Fibroblast of lung (primary cell): Measurements from ENCODE around the gene CP. TPM values are rescaled to one million over a fixed set of nuclear protein-coding genes. Genes with fewer than 3 reads are reported as not detected.

ENCODE experiments used
- DNase-seq, 2 donors: peaks; one replicate each; pipeline versions ENCODE4 v3.0.0 to v3.0.0-alpha.2; 2010; ENCODE audit warnings: low read depth in 2 of 2
- H2AFZ ChIP-seq: 2 replicates; pipeline ENCODE4 v1.5.1; 2012; ENCODE audit warnings: low read length, control low read depth, inconsistent platforms
- H3K27ac ChIP-seq: 2 replicates; pipeline ENCODE4 v1.5.1; 2011; ENCODE audit warnings: low read length, control low read depth; ENCODE audit not compliant: insufficient read depth
- H3K27me3 ChIP-seq: 2 replicates; pipeline ENCODE4 v1.5.1; 2011; ENCODE audit warnings: mild to moderate bottlenecking, low read length; ENCODE audit not compliant: control insufficient read depth, insufficient read depth
- H3K36me3 ChIP-seq: 2 replicates; pipeline ENCODE4 v1.5.1; 2011; ENCODE audit warnings: low read length; ENCODE audit not compliant: control insufficient read depth, insufficient read depth
- H3K4me1 ChIP-seq: 2 replicates; pipeline ENCODE4 v1.5.1; 2011; ENCODE audit warnings: low read length; ENCODE audit not compliant: control insufficient read depth, insufficient read depth; ENCODE audit errors: extremely low read depth
- H3K4me2 ChIP-seq: 2 replicates; pipeline ENCODE4 v1.5.1; 2011; ENCODE audit warnings: low read length, control low read depth; ENCODE audit not compliant: insufficient read depth; ENCODE audit errors: extremely low read depth
- H3K4me3 ChIP-seq, 4 experiments: fragments of 200-600 bp in 1 of 4; sonication (generic) in 1 of 4; replicated peaks in 1 of 4; 2 replicates each; pipeline ENCODE4 v1.5.1; 2011 to 2016; ENCODE audit warnings: low read length in 4 of 4, low read depth in 3 of 4, mild to moderate bottlenecking in 3 of 4, control low read depth in 2 of 4, inconsistent platforms in 1 of 4, mixed read lengths in 1 of 4; ENCODE audit not compliant: insufficient read depth in 1 of 4; ENCODE audit errors: control extremely low read depth in 1 of 4
- H3K79me2 ChIP-seq: 2 replicates; pipeline ENCODE4 v1.5.1; 2012; ENCODE audit warnings: mild to moderate bottlenecking, low read length, inconsistent platforms; ENCODE audit not compliant: control insufficient read depth, insufficient read depth
- H3K9ac ChIP-seq: 2 replicates; pipeline ENCODE4 v1.5.1; 2011; ENCODE audit warnings: mild to moderate bottlenecking, low read length, control low read depth; ENCODE audit not compliant: insufficient read depth
- H3K9me3 ChIP-seq: 2 replicates; pipeline ENCODE4 v1.5.1; 2012; ENCODE audit warnings: low read depth, low read length; ENCODE audit not compliant: control insufficient read depth, insufficient read depth
- H4K20me1 ChIP-seq: 2 replicates; pipeline ENCODE4 v1.5.1; 2011; ENCODE audit warnings: low read length; ENCODE audit not compliant: control insufficient read depth, insufficient read depth; ENCODE audit errors: extremely low read depth
- EZH2 ChIP-seq: IDR thresholded peaks from 2 replicates; pipeline ENCODE4 v1.5.1; 2012; ENCODE audit warnings: low read length, control low read depth, mild to moderate bottlenecking; ENCODE audit errors: missing control alignments
- polyA plus RNA-seq, 2 donors: library from polyadenylated mRNA; depleted of rRNA in 1 of 2; stranded (reverse) in 1 of 2; unstranded in 1 of 2; fragments of >200 nt; gene quantifications; 2 replicates each; pipeline ENCODE4 v1.2.1, GENCODE V29; 2011 to 2012; ENCODE audit warnings: missing spikeins in 1 of 2
- total RNA-seq: library from RNA; depleted of rRNA; stranded (reverse); fragments of >200 nt; gene quantifications from 2 replicates; pipeline ENCODE4 v1.2.1, GENCODE V29; 2014
- TF ChIP-seq, protein P1 (sequence below), 2 donors: IDR thresholded peaks in 1 of 2; conservative IDR thresholded peaks in 1 of 2; 1 replicate in 1 of 2; 2 replicates in 1 of 2; pipeline ENCODE4 v1.5.1; 2011 to 2012; ENCODE audit warnings: low read length in 2 of 2, control low read depth in 1 of 2, inconsistent platforms in 1 of 2, low read depth in 1 of 2, mild to moderate bottlenecking in 1 of 2

CP gene
- total and polyA plus RNA-seq, 2 donors (not counting 1 experiment from before 2014, with no cell fraction given): 0.03 TPM; not detected in 1

DNA sequence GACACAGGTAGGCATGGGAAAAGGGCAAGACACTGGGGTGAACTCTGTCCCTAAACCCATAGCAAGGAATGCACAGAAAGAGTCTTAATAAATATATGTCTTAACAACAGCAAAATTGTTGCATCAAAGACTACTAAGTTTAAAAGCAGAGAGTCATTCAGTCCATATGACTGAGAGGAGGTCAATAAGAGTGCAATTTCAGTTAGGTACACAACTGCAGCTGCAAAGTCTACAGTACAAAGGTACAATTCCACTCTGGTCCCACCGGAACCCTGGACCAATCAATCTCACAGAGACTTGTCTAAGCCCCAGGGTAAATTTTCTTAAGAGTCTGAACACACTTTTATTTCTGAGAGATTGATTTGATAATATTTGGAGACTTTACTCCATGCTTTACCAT is 6.9 kb downstream of the CP start:
- Histone ChIP-seq H3K27me3 (no peaks in the 10 kb centered on the region), H3K36me3 (no peaks in the 10 kb centered on the region), H3K79me2 (no peaks in the 10 kb centered on the region), H2AFZ (no peak overlapping the region), H4K20me1 (no peaks in the 10 kb centered on the region), H3K27ac (no peak overlapping the region), H3K9ac (no peak overlapping the region), H3K9me3 (no peaks in the 10 kb centered on the region), H3K4me2 (no peak overlapping the region), H3K4me3 (no peak overlapping the region), H3K4me1 (no peaks in the 10 kb centered on the region)
- no peak for DNase-seq
- TF ChIP-seq, protein P1, sequence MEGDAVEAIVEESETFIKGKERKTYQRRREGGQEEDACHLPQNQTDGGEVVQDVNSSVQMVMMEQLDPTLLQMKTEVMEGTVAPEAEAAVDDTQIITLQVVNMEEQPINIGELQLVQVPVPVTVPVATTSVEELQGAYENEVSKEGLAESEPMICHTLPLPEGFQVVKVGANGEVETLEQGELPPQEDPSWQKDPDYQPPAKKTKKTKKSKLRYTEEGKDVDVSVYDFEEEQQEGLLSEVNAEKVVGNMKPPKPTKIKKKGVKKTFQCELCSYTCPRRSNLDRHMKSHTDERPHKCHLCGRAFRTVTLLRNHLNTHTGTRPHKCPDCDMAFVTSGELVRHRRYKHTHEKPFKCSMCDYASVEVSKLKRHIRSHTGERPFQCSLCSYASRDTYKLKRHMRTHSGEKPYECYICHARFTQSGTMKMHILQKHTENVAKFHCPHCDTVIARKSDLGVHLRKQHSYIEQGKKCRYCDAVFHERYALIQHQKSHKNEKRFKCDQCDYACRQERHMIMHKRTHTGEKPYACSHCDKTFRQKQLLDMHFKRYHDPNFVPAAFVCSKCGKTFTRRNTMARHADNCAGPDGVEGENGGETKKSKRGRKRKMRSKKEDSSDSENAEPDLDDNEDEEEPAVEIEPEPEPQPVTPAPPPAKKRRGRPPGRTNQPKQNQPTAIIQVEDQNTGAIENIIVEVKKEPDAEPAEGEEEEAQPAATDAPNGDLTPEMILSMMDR (conservative IDR thresholded peaks at IDR 0.05 in 1 of 2, IDR thresholded peaks at IDR 0.05 in 1 of 2; ENCODE audit: low read depth in 1 of 2, low read length in 2 of 2): no peak
- no peak for TF ChIP-seq EZH2

DNA sequence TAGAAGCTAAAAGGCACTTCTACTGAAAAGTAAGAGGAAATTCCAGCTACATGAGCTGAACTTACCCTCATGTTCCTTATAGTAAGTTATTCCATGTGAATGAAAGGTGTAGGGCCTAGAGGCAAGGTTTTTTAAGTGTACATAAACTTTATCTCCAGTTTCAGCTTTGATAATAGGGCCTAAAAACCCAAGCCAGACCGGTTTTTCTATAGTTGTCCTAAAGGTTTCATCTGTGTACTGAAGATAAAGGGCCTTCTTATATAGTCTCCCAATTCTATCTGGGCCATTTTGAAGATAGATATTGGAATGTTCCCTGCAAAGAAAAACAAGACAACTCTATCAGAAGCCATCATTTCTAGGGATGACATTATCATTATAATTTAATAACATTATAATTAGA is 9.2 kb downstream of the CP start:
- Histone ChIP-seq H3K9ac (no peak overlapping the region), H3K9me3 (no peaks in the 10 kb centered on the region), H4K20me1 (no peaks in the 10 kb centered on the region), H3K27me3 (no peaks in the 10 kb centered on the region), H3K36me3 (no peaks in the 10 kb centered on the region), H3K79me2 (no peaks in the 10 kb centered on the region), H3K27ac (no peak overlapping the region), H3K4me3 (no peak overlapping the region), H2AFZ (no peak overlapping the region), H3K4me2 (no peak overlapping the region), H3K4me1 (no peaks in the 10 kb centered on the region)
- TF ChIP-seq EZH2: no peak
- TF ChIP-seq, protein P1 (conservative IDR thresholded peaks at IDR 0.05 in 1 of 2, IDR thresholded peaks at IDR 0.05 in 1 of 2; ENCODE audit: low read depth in 1 of 2, low read length in 2 of 2): no peak
- DNase-seq: no peak

DNA sequence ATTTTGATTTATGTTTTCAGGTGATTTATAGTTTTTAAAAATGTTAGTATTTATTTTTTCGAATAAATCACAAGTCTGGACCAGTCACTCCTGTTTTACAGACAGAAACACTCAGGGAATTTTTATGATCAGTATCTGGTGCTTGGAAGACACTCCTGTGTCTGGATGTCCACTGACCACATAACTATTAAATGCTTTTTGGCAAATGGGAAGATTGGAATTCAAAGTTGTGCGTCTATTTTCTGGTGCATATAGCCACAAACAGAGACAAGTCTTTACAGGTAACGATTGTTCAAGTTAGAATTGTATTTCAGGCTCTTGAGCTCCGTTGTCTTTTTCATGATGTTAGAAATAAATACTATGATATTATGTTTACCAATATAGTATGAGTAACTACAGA is 12.2 kb downstream of the CP start:
- Histone ChIP-seq H4K20me1 (no peaks in the 10 kb centered on the region), H3K79me2 (no peaks in the 10 kb centered on the region), H3K4me2 (no peak overlapping the region), H3K27ac (no peak overlapping the region), H2AFZ (no peak overlapping the region), H3K36me3 (no peaks in the 10 kb centered on the region), H3K4me3 (no peak overlapping the region), H3K9me3 (no peaks in the 10 kb centered on the region), H3K27me3 (no peaks in the 10 kb centered on the region), H3K9ac (no peak overlapping the region), H3K4me1 (no peaks in the 10 kb centered on the region)
- TF ChIP-seq, protein P1 (conservative IDR thresholded peaks at IDR 0.05 in 1 of 2, IDR thresholded peaks at IDR 0.05 in 1 of 2; ENCODE audit: low read depth in 1 of 2, low read length in 2 of 2): no peak
- no peak for TF ChIP-seq EZH2
- DNase-seq: no peak
